ENCODE data around the gene THOP1.

Gene THOP1

DNA sequence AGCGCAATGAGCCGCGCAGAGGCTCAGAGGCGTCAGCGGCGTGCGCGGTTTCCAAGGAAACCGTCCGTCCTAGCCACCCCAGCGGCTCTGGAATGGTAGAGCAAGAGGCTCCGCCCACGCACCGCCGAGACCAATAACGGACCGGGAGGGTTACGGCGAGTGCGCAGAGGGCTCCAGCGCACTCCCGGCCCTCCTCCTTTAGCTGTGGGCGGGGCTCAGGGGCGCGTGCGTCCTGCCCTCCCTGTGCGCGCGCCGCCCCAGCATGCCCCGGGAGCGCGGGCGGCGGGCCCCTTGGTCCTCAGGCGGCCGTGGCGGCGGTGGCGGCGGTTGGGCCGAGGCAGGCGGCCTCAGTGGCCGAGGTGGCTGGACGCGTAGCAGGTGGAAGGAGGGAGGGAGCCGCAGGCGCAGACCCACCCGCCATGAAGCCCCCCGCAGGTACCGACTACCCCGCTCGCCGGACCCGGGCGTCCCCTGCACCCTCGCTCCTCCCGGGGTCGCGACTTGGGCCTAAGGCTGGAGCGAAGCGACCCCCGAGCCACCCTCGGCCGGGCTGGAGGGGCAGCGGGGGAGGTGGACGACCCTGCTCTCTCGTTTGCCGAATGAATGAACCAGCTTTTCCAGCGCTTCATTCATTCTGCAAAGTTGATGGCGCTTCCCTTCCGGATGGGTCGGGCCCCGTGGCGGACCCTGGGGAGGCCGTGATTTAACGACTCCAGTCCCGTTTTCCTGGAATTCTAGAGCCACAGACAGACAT lies at the start of gene THOP1:
Gene THOP1 (plus strand): TSS at position 260 of the 754 bp plus-strand sequence. CDS start 160 bp downstream, at position 420.
- Mint-ChIP-seq H3K4me3 (peak within 1 kb of the TSS; percentile 89 to 97 (median 91)), H3K27me3 (ENCODE audit: low read depth) (no peaks in the 10 kb centered on the region), H3K27ac (peak within 1 kb of the TSS; percentile 65 to 99 (median 94)), H3K36me3 (ENCODE audit: low read depth) (peaks cover 18% of the 10 kb centered on the region), H3K4me1 (peaks cover 43% of the 10 kb centered on the region), H3K9me3 (no peaks in the 10 kb centered on the region)
- TF ChIP-seq, protein P1, sequence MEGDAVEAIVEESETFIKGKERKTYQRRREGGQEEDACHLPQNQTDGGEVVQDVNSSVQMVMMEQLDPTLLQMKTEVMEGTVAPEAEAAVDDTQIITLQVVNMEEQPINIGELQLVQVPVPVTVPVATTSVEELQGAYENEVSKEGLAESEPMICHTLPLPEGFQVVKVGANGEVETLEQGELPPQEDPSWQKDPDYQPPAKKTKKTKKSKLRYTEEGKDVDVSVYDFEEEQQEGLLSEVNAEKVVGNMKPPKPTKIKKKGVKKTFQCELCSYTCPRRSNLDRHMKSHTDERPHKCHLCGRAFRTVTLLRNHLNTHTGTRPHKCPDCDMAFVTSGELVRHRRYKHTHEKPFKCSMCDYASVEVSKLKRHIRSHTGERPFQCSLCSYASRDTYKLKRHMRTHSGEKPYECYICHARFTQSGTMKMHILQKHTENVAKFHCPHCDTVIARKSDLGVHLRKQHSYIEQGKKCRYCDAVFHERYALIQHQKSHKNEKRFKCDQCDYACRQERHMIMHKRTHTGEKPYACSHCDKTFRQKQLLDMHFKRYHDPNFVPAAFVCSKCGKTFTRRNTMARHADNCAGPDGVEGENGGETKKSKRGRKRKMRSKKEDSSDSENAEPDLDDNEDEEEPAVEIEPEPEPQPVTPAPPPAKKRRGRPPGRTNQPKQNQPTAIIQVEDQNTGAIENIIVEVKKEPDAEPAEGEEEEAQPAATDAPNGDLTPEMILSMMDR (IDR thresholded peaks at IDR 0.05; ENCODE audit: unreplicated experiment in 3 of 3): no peak

GRCh38 chr19:2736550-2737190 lies 48.6 kb upstream of the THOP1 start:
- Mint-ChIP-seq H3K4me3 (peak overlapping the region; percentile 25 to 68 (median 65)), H3K27me3 (ENCODE audit: low read depth) (peaks cover 3% of the 10 kb centered on the region), H3K36me3 (ENCODE audit: low read depth) (peaks cover 27% of the 10 kb centered on the region), H3K4me1 (peaks cover 11% of the 10 kb centered on the region), H3K9me3 (no peaks in the 10 kb centered on the region), H3K27ac (no peak overlapping the region)
- TF ChIP-seq, protein P1 (IDR thresholded peaks at IDR 0.05; ENCODE audit: unreplicated experiment in 3 of 3): no peak

GRCh38 chr19:2739602-2740313 lies 45.5 kb upstream of the THOP1 start, which contains the start of gene SLC39A3:
Gene SLC39A3 (minus strand): TSS chr19:2740017. CDS start chr19:2737257, 2,760 bp downstream.
- TF ChIP-seq, protein P1 (IDR thresholded peaks at IDR 0.05; ENCODE audit: unreplicated experiment in 3 of 3): peak in 1 of 3 experiments; percentile 17

DNA sequence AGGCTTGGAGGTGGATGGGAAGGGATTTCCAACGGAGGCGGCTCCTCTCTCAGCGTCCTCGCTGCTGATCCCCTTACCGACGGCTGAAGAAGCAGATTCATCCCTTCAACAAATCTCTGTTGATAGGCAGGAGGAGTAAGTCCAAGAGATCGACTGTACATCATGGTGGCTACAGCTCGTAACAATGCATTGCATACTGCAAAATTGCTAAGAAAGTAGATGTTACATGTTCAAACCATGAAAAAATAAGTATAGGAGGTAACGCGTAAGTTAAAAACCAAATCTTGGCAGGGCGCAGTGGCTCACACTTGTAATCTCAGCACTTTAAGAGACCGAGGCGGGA lies 45.0 kb upstream of the THOP1 start:
- TF ChIP-seq, protein P1 (IDR thresholded peaks at IDR 0.05; ENCODE audit: unreplicated experiment in 3 of 3): no peak
- H3K4me3 Mint-ChIP-seq: peak overlapping the region; percentile 83 to 87 (median 85)
- peaks cover 16% of the 10 kb centered on the region for H3K36me3 Mint-ChIP-seq (ENCODE audit: low read depth)
- H3K27me3 Mint-ChIP-seq (ENCODE audit: low read depth): peaks cover 16% of the 10 kb centered on the region
- H3K9me3 Mint-ChIP-seq: no peaks in the 10 kb centered on the region
- peaks cover 5% of the 10 kb centered on the region for H3K4me1 Mint-ChIP-seq
- H3K27ac Mint-ChIP-seq: no peak overlapping the region

More at GRCh38 chr19:2739602-2740313, 45.5 kb upstream of the THOP1 start, which contains the start of gene SLC39A3:
- Mint-ChIP-seq H3K4me1 (peaks cover 5% of the 10 kb centered on the region), H3K9me3 (no peaks in the 10 kb centered on the region), H3K27ac (no peak within 1 kb of the TSS), H3K27me3 (ENCODE audit: low read depth) (peaks cover 12% of the 10 kb centered on the region), H3K36me3 (ENCODE audit: low read depth) (peaks cover 17% of the 10 kb centered on the region), H3K4me3 (peak within 1 kb of the TSS; percentile 83 to 87 (median 85))

DNA sequence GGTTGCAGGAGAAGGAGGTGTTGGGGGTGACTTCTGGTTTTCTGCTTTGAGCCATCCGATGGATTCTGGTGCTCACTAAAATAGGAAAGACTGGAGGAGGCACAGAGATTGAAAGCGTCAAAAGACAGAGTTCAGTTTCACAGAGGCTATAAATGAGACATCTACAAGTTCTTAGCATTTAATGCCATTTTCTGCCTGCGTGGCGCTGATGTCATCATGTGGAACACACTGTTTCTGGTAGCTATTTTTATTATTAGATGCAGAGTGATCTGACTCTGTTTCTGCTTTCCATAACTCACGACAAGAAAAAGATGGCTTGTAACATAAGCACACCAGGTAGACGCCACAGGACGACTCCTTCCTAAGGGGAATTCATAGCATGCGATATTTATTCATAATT lies 42.2 kb upstream of the THOP1 start:
- H3K4me3 Mint-ChIP-seq: no peak overlapping the region
- TF ChIP-seq, protein P1 (IDR thresholded peaks at IDR 0.05; ENCODE audit: unreplicated experiment in 3 of 3): no peak
- peaks cover 23% of the 10 kb centered on the region for H3K27me3 Mint-ChIP-seq (ENCODE audit: low read depth)
- H3K27ac Mint-ChIP-seq: no peak overlapping the region
- no peaks in the 10 kb centered on the region for H3K9me3 Mint-ChIP-seq
- H3K4me1 Mint-ChIP-seq: peaks cover 5% of the 10 kb centered on the region
- H3K36me3 Mint-ChIP-seq (ENCODE audit: low read depth): peaks cover 5% of the 10 kb centered on the region

Data from nephron (organoid).